GM19193 (cell line): Measurements from ENCODE around the gene FOXB2.

ENCODE experiments used
- POLR2A ChIP-seq: IDR thresholded peaks from 4 replicates; pipeline ENCODE4 v1.6.1; 2011; ENCODE audit not compliant: insufficient read depth, insufficient read length; ENCODE audit errors: extremely low read depth

Gene FOXB2

GRCh38 chr9:77013206-77013931 lies 6.1 kb upstream of the FOXB2 start:
- no peak for TF ChIP-seq POLR2A

- TF ChIP-seq POLR2A: no peak
Measured at GRCh38 chr9:77013932-77014596, 5.4 kb upstream of the FOXB2 start.

- no peak for TF ChIP-seq POLR2A
Measured at GRCh38 chr9:77014597-77015263, 4.7 kb upstream of the FOXB2 start.

GRCh38 chr9:77015327-77016048 lies 4.0 kb upstream of the FOXB2 start:
- TF ChIP-seq POLR2A: no peak

- no peak for TF ChIP-seq POLR2A
Measured at GRCh38 chr9:77016121-77016525, 3.3 kb upstream of the FOXB2 start.

- no peak for TF ChIP-seq POLR2A
Measured at GRCh38 chr9:77016526-77017504, 2.6 kb upstream of the FOXB2 start.

- TF ChIP-seq POLR2A: no peak
Measured at GRCh38 chr9:77017505-77017894, 2.0 kb upstream of the FOXB2 start.

GRCh38 chr9:77018058-77018968 lies 1.1 kb upstream of the FOXB2 start:
- TF ChIP-seq POLR2A: no peak

- no peak for TF ChIP-seq POLR2A
Measured at GRCh38 chr9:77018969-77019235, 553 bp upstream of the FOXB2 start.

- TF ChIP-seq POLR2A: no peak
Measured at GRCh38 chr9:77019926-77020412, 514 bp downstream of the FOXB2 start.

GRCh38 chr9:77020413-77021290 lies 1.2 kb downstream of the FOXB2 start:
- no peak for TF ChIP-seq POLR2A

GRCh38 chr9:77021291-77021894 lies 1.9 kb downstream of the FOXB2 start:
- TF ChIP-seq POLR2A: no peak
